ENCODE data around the gene MBNL2. TPM values are rescaled to one million over a fixed set of nuclear protein-coding genes. Genes with fewer than 3 reads are reported as not detected.

Gene MBNL2
- total RNA-seq, 2 experiments from 2014 or later = 18.0 to 18.8 TPM

DNA sequence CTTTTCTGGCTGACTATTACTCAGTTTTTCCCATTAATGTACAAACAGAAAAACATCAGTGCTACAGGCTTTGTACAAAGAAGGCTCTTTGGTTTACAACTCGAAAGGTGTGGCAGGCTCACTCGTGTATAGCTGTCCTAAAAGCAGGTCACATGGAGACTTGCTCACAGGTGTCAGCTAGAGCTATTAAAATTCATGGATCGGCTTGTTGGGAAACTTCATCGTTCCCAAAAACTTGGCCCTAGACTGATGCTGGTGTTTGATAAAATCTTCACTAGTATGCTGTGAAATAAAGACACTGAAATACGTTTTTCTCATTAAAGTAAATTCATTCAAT lies 64.9 kb downstream of the MBNL2 start:
- ChIA-PET CTCF (no interaction called here), POLR2A (no interaction called here)
- no peak overlapping the region for H3K27ac Mint-ChIP-seq
- no peak overlapping the region for H3K4me3 Mint-ChIP-seq
- H3K27me3 Mint-ChIP-seq = no peaks in the 10 kb centered on the region
- DNase-seq = no peak
- H3K36me3 Mint-ChIP-seq (ENCODE audit: low read depth) = peaks cover 5% of the 10 kb centered on the region
- no peaks in the 10 kb centered on the region for H3K9me3 Mint-ChIP-seq
- H3K4me1 Mint-ChIP-seq = peaks cover 24% of the 10 kb centered on the region

- DNase-seq = no peak
- Mint-ChIP-seq H3K4me1 (peaks cover 15% of the 10 kb centered on the region), H3K27me3 (no peaks in the 10 kb centered on the region), H3K9me3 (no peaks in the 10 kb centered on the region), H3K4me3 (no peak overlapping the region), H3K36me3 (ENCODE audit: low read depth) (peaks cover 3% of the 10 kb centered on the region), H3K27ac (no peak overlapping the region)
- ChIA-PET POLR2A (no interaction called here), CTCF (no interaction called here)
Measured at GRCh38 chr13:97288486-97288900, 66.4 kb downstream of the MBNL2 start.

DNA sequence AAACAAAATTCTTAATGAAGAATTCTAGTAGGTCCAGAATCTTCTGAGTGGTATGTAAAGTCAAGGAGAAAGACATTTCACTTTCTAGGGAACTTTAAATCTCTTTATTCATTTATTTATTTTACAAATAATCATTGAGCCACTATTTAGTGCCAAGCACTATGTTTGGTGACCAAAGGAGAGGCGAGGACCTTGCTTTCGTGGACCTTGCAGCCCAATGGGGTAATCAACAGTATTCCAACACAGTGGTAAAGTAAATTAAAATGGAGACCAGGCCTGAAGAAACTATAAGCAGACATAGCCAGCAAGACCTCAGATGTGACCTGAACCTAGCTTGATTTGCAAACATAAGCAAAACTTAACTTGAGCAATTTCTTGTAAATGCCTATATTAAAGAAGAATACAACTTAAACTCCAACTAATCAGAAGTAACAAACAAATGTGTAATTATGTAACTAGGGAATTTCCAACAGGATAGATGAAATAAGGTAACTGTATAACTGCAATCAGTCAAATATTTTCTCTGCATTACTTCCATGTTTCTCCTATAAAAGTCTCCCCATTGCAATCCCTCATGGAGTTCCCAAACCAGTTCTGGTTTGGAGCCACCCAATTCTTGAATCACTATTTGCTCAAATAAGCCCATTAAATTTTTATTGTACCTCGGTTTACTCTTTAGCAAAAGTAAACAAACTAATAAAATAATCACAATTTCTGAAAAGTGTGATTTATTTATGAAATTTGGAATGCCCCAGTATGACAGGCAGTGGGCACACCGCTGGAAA lies 67.6 kb downstream of the MBNL2 start:
- Mint-ChIP-seq H3K4me1 (peaks cover 13% of the 10 kb centered on the region), H3K36me3 (ENCODE audit: low read depth) (peaks cover 3% of the 10 kb centered on the region), H3K4me3 (no peak overlapping the region), H3K27ac (no peak overlapping the region), H3K27me3 (no peaks in the 10 kb centered on the region), H3K9me3 (no peaks in the 10 kb centered on the region)
- no peak for DNase-seq
- POLR2A ChIA-PET = no interaction called here
- CTCF ChIA-PET = no interaction called here

DNA sequence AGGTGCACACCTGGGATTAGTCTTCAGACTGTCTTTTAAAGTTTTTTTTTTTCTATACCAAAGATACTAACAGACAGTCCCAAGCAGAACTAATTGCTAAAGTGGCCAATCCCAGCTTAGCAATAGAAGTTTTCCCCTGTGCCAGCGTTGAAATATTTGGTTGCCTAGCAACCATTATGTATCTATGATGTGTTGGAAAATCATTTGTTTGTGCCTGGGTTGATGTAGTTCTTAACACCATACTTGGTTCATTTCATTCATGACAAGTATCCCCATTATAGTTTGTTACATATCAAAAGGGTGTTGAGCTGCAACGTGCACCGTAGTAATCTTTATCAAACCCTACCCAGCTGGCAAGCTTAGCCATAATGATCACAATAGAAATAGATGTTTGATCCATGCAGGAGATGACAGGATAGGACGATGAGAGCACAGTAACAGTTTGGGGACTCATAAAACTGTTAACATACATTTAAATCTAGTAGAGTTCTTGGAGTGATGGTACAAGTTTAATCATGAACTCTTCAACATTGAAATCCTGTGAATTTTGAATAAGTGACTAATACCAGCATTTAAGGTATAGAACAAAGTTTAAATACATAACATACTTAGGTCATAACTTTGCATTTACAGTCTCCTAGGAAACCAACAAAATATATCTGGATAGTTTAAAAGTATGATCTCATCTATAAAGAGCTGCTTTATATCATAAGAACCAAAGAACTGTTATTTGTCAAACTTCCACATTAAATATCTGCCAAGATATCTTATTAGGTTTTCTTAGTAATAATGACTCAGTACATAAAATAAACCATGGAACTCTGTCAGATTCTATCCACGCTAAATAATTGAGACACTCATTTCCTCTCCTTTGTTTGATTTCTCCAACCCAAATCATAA lies 73.4 kb downstream of the MBNL2 start:
- DNase-seq = no peak
- CTCF ChIA-PET = interaction anchor here (0.6 kb wide), 1 partner anchor 188 kb away, joined by 3 read pairs; no protein-coding TSS in a partner anchor
- H3K27ac Mint-ChIP-seq = no peak overlapping the region
- H3K36me3 Mint-ChIP-seq (ENCODE audit: low read depth) = no peaks in the 10 kb centered on the region
- H3K4me3 Mint-ChIP-seq = no peak overlapping the region
- H3K27me3 Mint-ChIP-seq = no peaks in the 10 kb centered on the region
- POLR2A ChIA-PET = no interaction called here
- H3K9me3 Mint-ChIP-seq = no peaks in the 10 kb centered on the region
- H3K4me1 Mint-ChIP-seq = peaks cover 5% of the 10 kb centered on the region

DNA sequence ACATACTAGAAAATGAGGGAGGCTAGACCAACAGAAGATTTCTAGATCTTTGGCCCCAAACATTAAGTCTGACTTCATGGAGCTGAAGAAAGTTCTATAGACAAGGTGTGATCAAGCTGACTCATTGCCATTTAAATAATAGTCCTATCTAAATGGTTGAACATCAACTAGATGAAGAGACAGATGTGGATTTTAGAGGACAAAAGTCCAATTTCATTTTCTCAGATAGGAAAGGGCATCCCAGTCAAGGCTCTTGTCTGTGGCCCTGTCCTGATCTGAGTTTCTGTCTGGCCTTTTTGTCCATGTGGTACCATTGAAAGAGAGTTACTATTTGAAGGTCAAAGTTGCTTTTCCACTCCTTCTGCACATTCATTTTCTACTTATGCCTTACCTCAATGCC lies 74.6 kb downstream of the MBNL2 start:
- no peaks in the 10 kb centered on the region for H3K27me3 Mint-ChIP-seq
- no peak for DNase-seq
- ChIA-PET POLR2A (no interaction called here), CTCF (no interaction called here)
- no peak overlapping the region for H3K27ac Mint-ChIP-seq
- no peaks in the 10 kb centered on the region for H3K9me3 Mint-ChIP-seq
- no peaks in the 10 kb centered on the region for H3K4me1 Mint-ChIP-seq
- H3K4me3 Mint-ChIP-seq = no peak overlapping the region
- H3K36me3 Mint-ChIP-seq (ENCODE audit: low read depth) = no peaks in the 10 kb centered on the region

DNA sequence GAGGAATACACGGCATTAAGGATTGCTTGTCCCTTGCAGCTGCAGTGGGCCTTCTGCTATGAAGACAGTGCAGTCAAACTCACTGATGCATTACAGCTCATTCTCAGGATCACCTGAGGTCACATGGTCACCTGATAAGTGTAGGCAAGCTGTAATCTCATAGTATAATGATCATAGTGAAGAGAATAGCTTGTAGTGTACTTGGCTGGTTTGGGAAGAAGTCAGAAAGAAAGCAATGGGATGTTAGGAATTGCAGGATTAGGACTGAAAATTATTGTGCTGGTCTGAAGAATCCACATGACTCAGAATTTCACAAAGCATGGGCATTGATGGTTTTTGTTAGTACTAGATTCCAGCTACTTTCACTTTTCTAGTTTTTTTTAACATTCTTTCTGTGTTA lies 76.7 kb downstream of the MBNL2 start:
- H3K9me3 Mint-ChIP-seq = no peaks in the 10 kb centered on the region
- H3K27ac Mint-ChIP-seq = no peak overlapping the region
- no peak for DNase-seq
- POLR2A ChIA-PET = no interaction called here
- no peaks in the 10 kb centered on the region for H3K36me3 Mint-ChIP-seq (ENCODE audit: low read depth)
- H3K27me3 Mint-ChIP-seq = no peaks in the 10 kb centered on the region
- CTCF ChIA-PET = interaction anchor here (1.0 kb wide), 1 partner anchor 173 kb away, joined by 3 read pairs; no protein-coding TSS in a partner anchor
- no peak overlapping the region for H3K4me3 Mint-ChIP-seq
- H3K4me1 Mint-ChIP-seq = no peaks in the 10 kb centered on the region

- CTCF ChIA-PET = no interaction called here
- H3K9me3 Mint-ChIP-seq = no peaks in the 10 kb centered on the region
- no peaks in the 10 kb centered on the region for H3K4me1 Mint-ChIP-seq
- no peak for DNase-seq
- POLR2A ChIA-PET = no interaction called here
- H3K27ac Mint-ChIP-seq = no peak overlapping the region
- no peak overlapping the region for H3K4me3 Mint-ChIP-seq
- no peaks in the 10 kb centered on the region for H3K27me3 Mint-ChIP-seq
- H3K36me3 Mint-ChIP-seq (ENCODE audit: low read depth) = no peaks in the 10 kb centered on the region
Measured at GRCh38 chr13:97300871-97301270, 78.7 kb downstream of the MBNL2 start.

DNA sequence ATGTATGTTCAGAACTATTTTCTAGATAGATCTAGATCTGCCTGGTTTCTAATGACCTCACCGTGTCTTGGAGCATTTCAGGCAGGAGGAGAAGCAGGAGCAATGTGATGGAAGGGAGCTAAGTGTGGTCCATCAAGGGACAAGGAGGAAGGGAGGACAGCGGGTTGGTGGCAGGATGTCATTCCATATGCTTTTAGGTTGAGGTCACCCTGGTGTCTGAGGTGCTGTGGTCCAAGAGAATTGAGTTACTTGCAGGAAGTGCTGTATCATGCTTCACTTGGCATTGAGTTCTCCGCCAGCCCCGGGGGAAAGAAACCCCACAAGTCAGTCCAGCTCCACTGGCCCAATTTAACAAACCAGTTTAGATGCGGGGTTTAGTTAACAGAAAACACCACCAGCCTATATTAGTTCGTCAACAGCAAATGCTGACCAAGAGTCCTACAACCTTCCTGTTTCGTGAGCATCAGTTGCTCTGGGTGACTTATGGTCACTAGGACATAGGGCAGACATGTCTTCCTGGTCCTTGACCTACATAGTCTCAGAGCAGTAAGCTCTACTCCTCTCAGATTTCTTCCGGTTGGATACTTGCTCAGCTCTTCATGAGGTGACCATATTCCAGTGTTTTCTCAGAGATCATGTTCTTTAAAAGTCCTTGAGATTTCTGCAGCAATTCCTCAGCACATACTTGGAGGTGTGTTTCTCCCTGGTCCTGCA lies 79.4 kb downstream of the MBNL2 start:
- DNase-seq = no peak
- ChIA-PET POLR2A (no interaction called here), CTCF (no interaction called here)
- Mint-ChIP-seq H3K9me3 (no peaks in the 10 kb centered on the region), H3K4me3 (no peak overlapping the region), H3K27me3 (no peaks in the 10 kb centered on the region), H3K4me1 (no peaks in the 10 kb centered on the region), H3K36me3 (ENCODE audit: low read depth) (no peaks in the 10 kb centered on the region), H3K27ac (no peak overlapping the region)

- Mint-ChIP-seq H3K4me3 (no peak overlapping the region), H3K9me3 (no peaks in the 10 kb centered on the region), H3K36me3 (ENCODE audit: low read depth) (no peaks in the 10 kb centered on the region), H3K4me1 (no peaks in the 10 kb centered on the region), H3K27me3 (no peaks in the 10 kb centered on the region), H3K27ac (no peak overlapping the region)
- ChIA-PET POLR2A (no interaction called here), CTCF (no interaction called here)
- DNase-seq = no peak
Measured at GRCh38 chr13:97302611-97303010, 80.5 kb downstream of the MBNL2 start.

DNA sequence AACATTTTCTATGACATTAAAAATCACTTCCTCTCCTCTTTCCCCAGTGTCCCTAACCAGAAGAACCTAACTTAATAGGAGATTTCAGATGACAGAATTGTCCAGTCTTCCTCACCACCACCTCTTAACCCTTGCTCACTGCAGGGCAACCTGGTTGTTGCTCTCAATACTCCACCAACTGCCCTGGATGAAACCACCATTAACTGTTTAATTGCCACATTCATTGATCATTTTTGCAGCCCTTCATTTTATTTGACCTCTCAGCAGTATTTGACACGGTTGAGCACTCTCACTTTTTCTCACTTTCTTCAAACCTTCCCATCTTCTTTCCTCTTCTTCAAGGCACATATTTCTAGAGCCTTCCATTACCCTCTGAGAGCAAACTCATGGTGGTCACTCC lies 84.0 kb downstream of the MBNL2 start:
- ChIA-PET CTCF (no interaction called here), POLR2A (no interaction called here)

DNA sequence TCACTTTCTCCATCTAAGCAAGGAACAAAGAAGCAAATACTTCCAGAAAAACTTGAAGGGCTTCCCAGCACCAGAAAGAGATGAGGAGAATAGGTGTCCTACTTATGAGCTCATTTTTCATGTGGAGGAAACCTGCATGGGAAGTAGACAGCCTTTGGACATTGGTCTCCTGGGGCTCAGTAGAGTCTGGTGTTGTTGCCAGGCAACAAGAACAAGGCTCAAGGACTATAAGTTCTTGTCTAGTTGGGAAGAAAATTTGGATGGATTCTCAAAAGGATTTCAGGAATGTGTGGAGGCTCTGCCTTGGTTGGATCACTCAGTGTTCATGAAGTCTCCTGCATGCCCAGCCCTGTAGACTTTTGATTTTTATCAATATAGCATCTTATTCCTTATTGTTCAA lies 84.5 kb downstream of the MBNL2 start:
- no peak overlapping the region for H3K27ac Mint-ChIP-seq
- ChIA-PET CTCF (no interaction called here), POLR2A (no interaction called here)
- no peaks in the 10 kb centered on the region for H3K4me1 Mint-ChIP-seq
- H3K27me3 Mint-ChIP-seq = no peaks in the 10 kb centered on the region
- peaks cover 5% of the 10 kb centered on the region for H3K36me3 Mint-ChIP-seq (ENCODE audit: low read depth)
- H3K9me3 Mint-ChIP-seq = no peaks in the 10 kb centered on the region
- H3K4me3 Mint-ChIP-seq = no peak overlapping the region
- no peak for DNase-seq

More for the DNA sequence above, 84.0 kb downstream of the MBNL2 start:
- H3K4me1 Mint-ChIP-seq = no peaks in the 10 kb centered on the region
- peaks cover 5% of the 10 kb centered on the region for H3K36me3 Mint-ChIP-seq (ENCODE audit: low read depth)
- no peaks in the 10 kb centered on the region for H3K9me3 Mint-ChIP-seq
- no peak for DNase-seq
- no peak overlapping the region for H3K4me3 Mint-ChIP-seq
- H3K27ac Mint-ChIP-seq = no peak overlapping the region
- no peaks in the 10 kb centered on the region for H3K27me3 Mint-ChIP-seq

GRCh38 chr13:97307118-97307881 lies 85.2 kb downstream of the MBNL2 start:
- H3K4me3 Mint-ChIP-seq = no peak overlapping the region
- no peak overlapping the region for H3K27ac Mint-ChIP-seq
- ChIA-PET POLR2A (no interaction called here), CTCF (no interaction called here)
- H3K9me3 Mint-ChIP-seq = no peaks in the 10 kb centered on the region
- DNase-seq = no peak
- peaks cover 5% of the 10 kb centered on the region for H3K36me3 Mint-ChIP-seq (ENCODE audit: low read depth)
- H3K4me1 Mint-ChIP-seq = no peaks in the 10 kb centered on the region
- H3K27me3 Mint-ChIP-seq = no peaks in the 10 kb centered on the region

All from activated CD4-positive, alpha-beta memory T cell treated with anti-CD3 and anti-CD28 coated beads, Interleukin-2, amount 10 ng/mL, durations not matched to agents 7 days and 5 days (primary cell).